Ovary (tissue), 3 donors: ENCODE data around the gene LRMDA.

ENCODE experiments used
- CTCF ChIP-seq, 3 donors: fragments of 450-650 bp in 2 of 3; fragments of 200-600 bp in 1 of 3; IDR thresholded peaks; one replicate each; pipeline versions ENCODE4 v1.5.1 to v1.8.0; 2016 to 2022; ENCODE audit warnings: antibody characterized with exemption in 3 of 3, mild to moderate bottlenecking in 1 of 3
- EP300 ChIP-seq: sonication (generic); formaldehyde crosslinking; IDR thresholded peaks from one replicate; pipeline ENCODE4 v1.6.1; 2017; ENCODE audit warnings: antibody characterized with exemption
- POLR2A ChIP-seq: fragments of 450-650 bp; IDR thresholded peaks from one replicate; pipeline ENCODE4 v1.6.1; 2017; ENCODE audit warnings: antibody characterized with exemption, mild to moderate bottlenecking, moderate library complexity
- donor health status: DM: no; HTN: no; CAD: no.

- no peak for TF ChIP-seq CTCF (IDR thresholded peaks at IDR 0.05)
- TF ChIP-seq POLR2A = no peak
- no peak for TF ChIP-seq EP300
These were observed 382.6 kb downstream of the LRMDA start for GRCh38 chr10:75814014-75814413.
